Measurements from ENCODE around the gene CDHR2.

The CDHR2 gene

GRCh38 chr5:176614805-176615478 lies 65.8 kb downstream of the CDHR2 start:
- no peak for TF ChIP-seq CTCF (IDR thresholded peaks at IDR 0.05)
- TF ChIP-seq ZFX (IDR thresholded peaks at IDR 0.05; ENCODE audit: borderline replicate concordance) = no peak
- no peak overlapping the region for H3K27ac ChIP-seq

DNA sequence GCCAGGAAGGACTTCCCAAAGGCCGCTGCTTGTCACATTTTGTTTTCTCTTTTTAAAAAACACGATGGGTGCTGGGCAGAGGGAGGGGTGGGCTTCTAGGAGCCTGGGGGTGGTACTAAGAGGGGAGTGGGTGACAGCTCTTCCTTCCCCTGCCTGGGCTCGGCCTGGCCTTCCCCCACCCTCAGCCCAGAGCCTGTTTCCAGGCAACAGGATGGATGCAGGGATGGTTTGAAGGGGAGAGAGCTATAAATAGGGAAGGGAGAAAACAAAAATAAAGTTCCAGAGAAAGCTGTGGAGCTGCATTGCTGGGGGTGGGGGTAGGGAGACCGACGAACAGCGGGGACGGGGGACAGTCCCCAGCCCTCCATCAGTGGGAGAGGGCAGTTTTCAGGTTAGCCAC lies 67.4 kb downstream of the CDHR2 start:
- TF ChIP-seq ZFX (IDR thresholded peaks at IDR 0.05; ENCODE audit: borderline replicate concordance) (no peak), CTCF (IDR thresholded peaks at IDR 0.05) (no peak)
- H3K27ac ChIP-seq = no peak overlapping the region

- H3K27ac ChIP-seq = no peak overlapping the region
- TF ChIP-seq ZFX (IDR thresholded peaks at IDR 0.05; ENCODE audit: borderline replicate concordance) (no peak), CTCF (IDR thresholded peaks at IDR 0.05) (no peak)
These were observed 69.6 kb downstream of the CDHR2 start for GRCh38 chr5:176618783-176619182.

- no peak overlapping the region for H3K27ac ChIP-seq
- TF ChIP-seq ZFX (IDR thresholded peaks at IDR 0.05; ENCODE audit: borderline replicate concordance) (no peak), CTCF (IDR thresholded peaks at IDR 0.05) (peak; percentile 61)
These were observed 70.0 kb downstream of the CDHR2 start for GRCh38 chr5:176619203-176619568.

GRCh38 chr5:176619569-176620332 lies 70.6 kb downstream of the CDHR2 start:
- TF ChIP-seq ZFX (IDR thresholded peaks at IDR 0.05; ENCODE audit: borderline replicate concordance) = no peak
- peak; percentile 26; the same call in 1 of the 2 replicates for TF ChIP-seq CTCF (IDR thresholded peaks at IDR 0.05)
- H3K27ac ChIP-seq = no peak overlapping the region

DNA sequence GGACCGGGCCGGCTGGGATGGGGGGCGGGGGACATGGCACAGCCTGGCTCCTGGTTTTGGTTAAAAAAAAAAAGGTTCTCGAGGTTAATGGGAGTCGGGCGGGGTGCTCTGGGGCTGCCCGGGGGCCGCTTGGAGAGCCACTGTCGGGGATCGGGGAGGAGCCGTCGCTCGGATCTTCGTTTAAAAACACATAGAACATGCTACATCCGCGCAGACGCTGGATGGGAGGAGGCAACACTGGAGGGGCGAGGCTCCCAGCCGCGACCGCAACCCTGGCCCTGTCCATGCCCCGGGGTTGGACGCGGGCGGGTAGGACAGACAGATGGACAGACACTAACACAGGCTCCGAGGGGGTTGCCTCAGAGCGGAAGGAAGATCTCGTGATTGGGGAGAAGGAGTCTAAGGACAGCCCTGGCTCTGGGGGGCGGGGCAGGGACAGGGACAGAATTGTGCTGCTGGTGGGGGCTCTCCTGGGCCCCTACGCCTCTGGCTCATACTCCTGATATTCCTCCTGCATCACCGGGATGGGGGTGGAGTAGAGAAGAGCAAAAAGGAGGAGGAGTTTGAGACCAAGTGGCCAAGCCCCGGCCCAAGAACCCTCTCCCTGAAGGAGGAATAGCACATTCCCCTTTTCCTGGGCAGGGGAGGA lies 71.3 kb downstream of the CDHR2 start:
- no peak for TF ChIP-seq ZFX (IDR thresholded peaks at IDR 0.05; ENCODE audit: borderline replicate concordance)
- TF ChIP-seq CTCF (IDR thresholded peaks at IDR 0.05) = no peak
- no peak overlapping the region for H3K27ac ChIP-seq

- TF ChIP-seq CTCF (IDR thresholded peaks at IDR 0.05) (no peak), ZFX (IDR thresholded peaks at IDR 0.05; ENCODE audit: borderline replicate concordance) (no peak)
These were observed 72.5 kb downstream of the CDHR2 start for GRCh38 chr5:176621661-176622079.

More at GRCh38 chr5:176621661-176622079, 72.5 kb downstream of the CDHR2 start:
- no peak overlapping the region for H3K27ac ChIP-seq
